GM12878 (cell line): ENCODE data around the gene SLC5A2. TPM values are rescaled to one million over a fixed set of nuclear protein-coding genes. Genes with fewer than 3 reads are reported as not detected.

Experiments
- ATAC-seq: fragments of 200-7000 bp; cut with Tn5 transposase; 3 replicates; pipeline ENCODE4 v1.9.1; 2020; ENCODE audit warnings: mild to moderate bottlenecking, moderate library complexity
- BruUV-seq: library from RNA; stranded (reverse); fragments of 400-500 nt; replicated peaks from 2 replicates; lab custom pipeline; 2021; lab: Mats Ljungman, UMichigan
- CTCF ChIA-PET: fragments of 300-600 bp; sonication (Branson Sonifier 250); formaldehyde crosslinking; extraction: SDS; loops from one replicate; lab custom pipeline; 2021; ENCODE audit warnings: inconsistent platforms; lab: Yijun Ruan, JAX
- POLR2A ChIA-PET: fragments of 350-600 bp; formaldehyde crosslinking; extraction: SDS; loops from one replicate; lab custom pipeline; 2021; ENCODE audit warnings: inconsistent platforms; lab: Charles Lee
- RAD21 ChIA-PET: fragments of 300-600 bp; sonication (Branson Sonifier 250); formaldehyde crosslinking; loops from one replicate; lab custom pipeline; 2023; ENCODE audit warnings: antibody characterized with exemption; ENCODE audit not compliant: unreplicated experiment; lab: Charles Lee
- SMC1A ChIA-PET: fragments of 300-600 bp; sonication (Branson Sonifier 250); formaldehyde crosslinking; loops from one replicate; lab custom pipeline; 2023; ENCODE audit not compliant: unreplicated experiment, uncharacterized antibody; lab: Charles Lee
- DNase-seq: peaks from one replicate; pipeline ENCODE4 v3.0.0-alpha.2; 2011; ENCODE audit warnings: low read depth, low spot score
- FAIRE-seq: peaks from 3 replicates; lab custom pipeline; 2011; peaks lifted over from hg19 to GRCh38; lab: Jason Lieb, UNC
- H2AFZ ChIP-seq: 2 replicates; pipeline ENCODE4 v1.6.0; 2011; ENCODE audit warnings: low read depth, low read length, control low read depth; ENCODE audit not compliant: control insufficient read depth
- H3K27ac ChIP-seq: 2 replicates; pipeline ENCODE4 v1.5.1; 2011; ENCODE audit warnings: control low read depth; ENCODE audit not compliant: control insufficient read depth, insufficient read depth
- H3K27me3 ChIP-seq, 2 experiments: replicated peaks in 1 of 2; 2 replicates each; pipeline versions ENCODE4 v1.6.0 to v1.6.1; 2011; ENCODE audit warnings: low read length in 1 of 2; ENCODE audit not compliant: control insufficient read depth in 2 of 2, insufficient read depth in 2 of 2
- H3K36me3 ChIP-seq, 2 experiments: 2 replicates each; pipeline ENCODE4 v1.5.1; 2011; ENCODE audit warnings: low read length in 1 of 2; ENCODE audit not compliant: control insufficient read depth in 2 of 2, insufficient read depth in 2 of 2
- H3K4me1 ChIP-seq: 2 replicates; pipeline ENCODE4 v1.6.1; 2011; ENCODE audit warnings: mild to moderate bottlenecking, low read length, moderate library complexity, mixed read lengths; ENCODE audit not compliant: control insufficient read depth, insufficient read depth
- H3K4me2 ChIP-seq: 2 replicates; pipeline ENCODE4 v1.6.0; 2011; ENCODE audit warnings: control low read depth; ENCODE audit not compliant: control insufficient read depth, insufficient read depth
- H3K4me3 ChIP-seq: fragments of 200-600 bp; sonication (generic); 2 replicates; pipeline ENCODE4 v1.5.1; 2016
- H3K79me2 ChIP-seq: 2 replicates; pipeline ENCODE4 v1.6.0; 2011; ENCODE audit warnings: low read length; ENCODE audit not compliant: control insufficient read depth, insufficient read depth
- H3K9ac ChIP-seq: 2 replicates; pipeline ENCODE4 v1.8.0; 2011; ENCODE audit warnings: low read length, control low read depth, mixed read lengths; ENCODE audit not compliant: control insufficient read depth, insufficient read depth
- H3K9me3 ChIP-seq: replicated peaks from 3 replicates; pipeline ENCODE4 v1.5.1; 2011; ENCODE audit warnings: mild to moderate bottlenecking, low read length; ENCODE audit not compliant: control insufficient read depth, insufficient read depth
- H4K20me1 ChIP-seq: 2 replicates; pipeline ENCODE4 v1.6.0; 2011; ENCODE audit not compliant: control insufficient read depth, insufficient read depth
- ATF7 ChIP-seq: fragments of 450-650 bp; IDR thresholded peaks from 2 replicates; pipeline ENCODE4 v1.6.1; 2016; ENCODE audit warnings: low read depth, mild to moderate bottlenecking
- CEBPB ChIP-seq, 2 experiments: fragments of 150-350 bp in 1 of 2; IDR thresholded peaks; 2 replicates each; pipeline ENCODE4 v1.6.1; 2012 to 2014; ENCODE audit warnings: low read depth in 2 of 2, low read length in 2 of 2, borderline replicate concordance in 1 of 2, inconsistent platforms in 1 of 2
- CHD2 ChIP-seq: IDR thresholded peaks from 2 replicates; pipeline ENCODE4 v1.6.1; 2011; ENCODE audit warnings: low read depth, low read length, improper control_type of control experiment, borderline replicate concordance
- E2F4 ChIP-seq: IDR thresholded peaks from 2 replicates; pipeline ENCODE4 v1.6.1; 2012; ENCODE audit warnings: low read depth, low read length, improper control_type of control experiment
- EED ChIP-seq: sonication (generic); IDR thresholded peaks from 2 replicates; pipeline ENCODE4 v1.6.1; 2016; ENCODE audit warnings: antibody characterized with exemption, low read depth
- ESRRA ChIP-seq: IDR thresholded peaks from 2 replicates; pipeline ENCODE4 v1.6.1; 2012; ENCODE audit warnings: mild to moderate bottlenecking, low read length, improper control_type of control experiment
- GABPA ChIP-seq: IDR thresholded peaks from 2 replicates; pipeline ENCODE4 v1.6.1; 2014; ENCODE audit warnings: antibody characterized with exemption, low read depth, mild to moderate bottlenecking, inconsistent platforms
- LARP7 ChIP-seq: fragments of 450-650 bp; IDR thresholded peaks from 2 replicates; pipeline ENCODE4 v1.6.1; 2017; ENCODE audit warnings: mild to moderate bottlenecking
- MXI1 ChIP-seq: fragments of 150-350 bp; IDR thresholded peaks from 2 replicates; pipeline ENCODE4 v1.6.1; 2011; ENCODE audit warnings: low read depth, mild to moderate bottlenecking, inconsistent platforms, low read length, improper control_type of control experiment
- POLR2A ChIP-seq: IDR thresholded peaks from 2 replicates; pipeline ENCODE4 v1.6.1; 2011; ENCODE audit warnings: low read depth, mild to moderate bottlenecking, low read length
- SMAD5 ChIP-seq: IDR thresholded peaks from 2 replicates; pipeline ENCODE4 v1.6.1; 2016; ENCODE audit warnings: antibody characterized with exemption, low read depth
- SP1 ChIP-seq: IDR thresholded peaks from one replicate; pipeline ENCODE4 v1.6.1; 2011; ENCODE audit warnings: low read depth, low read length
- TCF12 ChIP-seq: IDR thresholded peaks from 2 replicates; pipeline ENCODE4 v1.6.1; 2011; ENCODE audit warnings: low read depth, mild to moderate bottlenecking, low read length
- WGBS: methylation state at CpG from one replicate; pipeline ENCODE4 v1.1.6; 2016; ENCODE audit warnings: low lambda C conversion rate; ENCODE audit not compliant: insufficient replicate concordance, insufficient coverage; ENCODE audit errors: missing lambda C conversion rate; 5-methylcytosine and 5-hydroxymethylcytosine counted together
- in situ Hi-C: fragments of 300-500 bp; cut with MboI; formaldehyde crosslinking; loops from 9 replicates; pipeline ENCODE4 v1.14.3; 2018; ENCODE audit warnings: mixed read lengths
- intact Hi-C: fragments of 100-400 bp; cut with micrococcal nuclease; formaldehyde crosslinking; loops from one replicate; pipeline ENCODE4 v1.14.2; 2022; ENCODE audit not compliant: unreplicated experiment
- polyA plus RNA-seq, 11 experiments: library from polyadenylated mRNA; depleted of rRNA in 4 of 11; unstranded in 6 of 11; stranded (reverse) in 5 of 11; fragments of >200 nt; fragmentation: Nextera tagmentation in 4 of 11; fragmentation: Illumina TruSeq in 1 of 11; extraction: Ambion mirVana in 4 of 11; extraction: Trizol in 1 of 11; gene quantifications; 1 replicate in 1 of 11; 2 replicates in 10 of 11; pipeline versions ENCODE4 v1.2.1 to v1.2.3, GENCODE V29; 2011 to 2016; ENCODE audit warnings: inconsistent platforms in 2 of 11, missing spikeins in 2 of 11, low read depth in 1 of 11
- total RNA-seq, 4 experiments: library from RNA; depleted of rRNA in 3 of 4; stranded (reverse); fragments of >200 nt in 3 of 4; fragmentation: Illumina TruSeq in 1 of 4; extraction: Trizol in 1 of 4; gene quantifications; 2 replicates each; pipeline versions ENCODE4 v1.2.1 to v1.2.3, GENCODE V29; 2013 to 2021
- TF ChIP-seq, protein P1 (sequence below): IDR thresholded peaks from 2 replicates; pipeline ENCODE4 v1.6.1; 2011; ENCODE audit warnings: borderline replicate concordance, low read depth, mild to moderate bottlenecking, moderate library complexity, mixed read lengths, low read length; ENCODE audit not compliant: insufficient read depth; ENCODE audit errors: extremely low read length
- TF ChIP-seq, protein P2 (sequence below): fragments of 450-650 bp; IDR thresholded peaks from 2 replicates; pipeline ENCODE4 v1.6.1; 2017; ENCODE audit warnings: mild to moderate bottlenecking, moderate library complexity

The SLC5A2 gene
- total and polyA plus RNA-seq, 10 of the 15 experiments (the other 5 are each of a cell fraction or from before 2014, with no cell fraction given) = 3.6 to 4.8 (median 4.4) TPM; not detected in 6

DNA sequence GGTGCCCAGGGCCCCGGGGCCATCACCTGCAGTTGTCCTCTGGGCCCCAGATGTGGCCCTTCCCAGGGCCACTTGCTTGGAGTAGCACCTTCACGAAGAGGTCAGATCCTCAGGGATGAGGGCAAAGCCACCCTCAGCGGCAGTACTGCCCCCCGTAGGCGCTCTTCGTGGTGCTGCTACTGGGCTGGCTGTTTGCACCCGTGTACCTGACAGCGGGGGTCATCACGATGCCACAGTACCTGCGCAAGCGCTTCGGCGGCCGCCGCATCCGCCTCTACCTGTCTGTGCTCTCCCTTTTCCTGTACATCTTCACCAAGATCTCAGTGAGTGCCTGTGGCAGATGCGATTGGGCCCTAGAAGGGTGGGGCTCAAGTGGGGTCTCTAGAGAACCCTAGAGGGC lies 2.6 kb downstream of the SLC5A2 start:
- H2AFZ ChIP-seq = no peak overlapping the region
- intact Hi-C loops = no loop called here
- BruUV-seq = no TSS peak
- 74% methylated on average over 17 of the region's 17 CpGs for WGBS
- SMC1A ChIA-PET = no interaction called here
- ATAC-seq = no peak
- TF ChIP-seq ESRRA (no peak), CEBPB (IDR thresholded peaks at IDR 0.05; ENCODE audit: borderline replicate concordance in 1 of 2, low read depth in 2 of 2, low read length in 2 of 2) (no peak), TCF12 (no peak), EED (no peak), GABPA (no peak), ATF7 (no peak), E2F4 (no peak), SP1 (no peak), SMAD5 (no peak), LARP7 (no peak), MXI1 (no peak), POLR2A (no peak), CHD2 (no peak)
- TF ChIP-seq, protein P1, sequence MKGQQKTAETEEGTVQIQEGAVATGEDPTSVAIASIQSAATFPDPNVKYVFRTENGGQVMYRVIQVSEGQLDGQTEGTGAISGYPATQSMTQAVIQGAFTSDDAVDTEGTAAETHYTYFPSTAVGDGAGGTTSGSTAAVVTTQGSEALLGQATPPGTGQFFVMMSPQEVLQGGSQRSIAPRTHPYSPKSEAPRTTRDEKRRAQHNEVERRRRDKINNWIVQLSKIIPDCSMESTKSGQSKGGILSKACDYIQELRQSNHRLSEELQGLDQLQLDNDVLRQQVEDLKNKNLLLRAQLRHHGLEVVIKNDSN = no peak
- TF ChIP-seq, protein P2, sequence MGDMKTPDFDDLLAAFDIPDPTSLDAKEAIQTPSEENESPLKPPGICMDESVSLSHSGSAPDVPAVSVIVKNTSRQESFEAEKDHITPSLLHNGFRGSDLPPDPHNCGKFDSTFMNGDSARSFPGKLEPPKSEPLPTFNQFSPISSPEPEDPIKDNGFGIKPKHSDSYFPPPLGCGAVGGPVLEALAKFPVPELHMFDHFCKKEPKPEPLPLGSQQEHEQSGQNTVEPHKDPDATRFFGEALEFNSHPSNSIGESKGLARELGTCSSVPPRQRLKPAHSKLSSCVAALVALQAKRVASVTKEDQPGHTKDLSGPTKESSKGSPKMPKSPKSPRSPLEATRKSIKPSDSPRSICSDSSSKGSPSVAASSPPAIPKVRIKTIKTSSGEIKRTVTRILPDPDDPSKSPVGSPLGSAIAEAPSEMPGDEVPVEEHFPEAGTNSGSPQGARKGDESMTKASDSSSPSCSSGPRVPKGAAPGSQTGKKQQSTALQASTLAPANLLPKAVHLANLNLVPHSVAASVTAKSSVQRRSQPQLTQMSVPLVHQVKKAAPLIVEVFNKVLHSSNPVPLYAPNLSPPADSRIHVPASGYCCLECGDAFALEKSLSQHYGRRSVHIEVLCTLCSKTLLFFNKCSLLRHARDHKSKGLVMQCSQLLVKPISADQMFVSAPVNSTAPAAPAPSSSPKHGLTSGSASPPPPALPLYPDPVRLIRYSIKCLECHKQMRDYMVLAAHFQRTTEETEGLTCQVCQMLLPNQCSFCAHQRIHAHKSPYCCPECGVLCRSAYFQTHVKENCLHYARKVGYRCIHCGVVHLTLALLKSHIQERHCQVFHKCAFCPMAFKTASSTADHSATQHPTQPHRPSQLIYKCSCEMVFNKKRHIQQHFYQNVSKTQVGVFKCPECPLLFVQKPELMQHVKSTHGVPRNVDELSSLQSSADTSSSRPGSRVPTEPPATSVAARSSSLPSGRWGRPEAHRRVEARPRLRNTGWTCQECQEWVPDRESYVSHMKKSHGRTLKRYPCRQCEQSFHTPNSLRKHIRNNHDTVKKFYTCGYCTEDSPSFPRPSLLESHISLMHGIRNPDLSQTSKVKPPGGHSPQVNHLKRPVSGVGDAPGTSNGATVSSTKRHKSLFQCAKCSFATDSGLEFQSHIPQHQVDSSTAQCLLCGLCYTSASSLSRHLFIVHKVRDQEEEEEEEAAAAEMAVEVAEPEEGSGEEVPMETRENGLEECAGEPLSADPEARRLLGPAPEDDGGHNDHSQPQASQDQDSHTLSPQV = no peak
- TF ChIP-seq, all 136 proteins: peak for 0
- Histone ChIP-seq H3K36me3 (no peaks in the 10 kb centered on the region; a peak in 3 of 4 replicates), H3K27ac (no peak overlapping the region), H3K9ac (no peak overlapping the region), H3K4me1 (0 out of 2 replicates have a peak, but pooled peaks cover 3% of the 10 kb centered on the region), H3K79me2 (no peaks in the 10 kb centered on the region), H3K9me3 (no peaks in the 10 kb centered on the region), H3K27me3 (peaks cover 0 to 2% of the 10 kb centered on the region in 2 experiments; a peak in 3 of 4 replicates), H3K4me3 (no peak overlapping the region), H4K20me1 (no peaks in the 10 kb centered on the region), H3K4me2 (no peak overlapping the region)
- ChIA-PET POLR2A (interaction anchor here (0.6 kb wide), 1 partner anchor 483 kb away, joined by 3 read pairs; no protein-coding TSS in a partner anchor), CTCF (interaction anchor here (1.6 kb wide), 1 partner anchor 15 kb away, joined by 3 read pairs; no protein-coding TSS in a partner anchor), RAD21 (no interaction called here)
- FAIRE-seq = no peak
- in situ Hi-C loops = no loop called here
- DNase-seq = no peak
